AG04450 (cell line): ENCODE data around the gene EMSY. TPM values are rescaled to one million over a fixed set of nuclear protein-coding genes. Genes with fewer than 3 reads are reported as not detected.

ENCODE experiments used
- CTCF ChIA-PET: fragments of 300-600, 350-600 bp; formaldehyde crosslinking; extraction: SDS; loops from one replicate; lab custom pipeline; 2022; ENCODE audit warnings: antibody characterized with exemption, inconsistent platforms; lab: Charles Lee
- POLR2A ChIA-PET: fragments of 350-600 bp; formaldehyde crosslinking; extraction: SDS; loops from one replicate; lab custom pipeline; 2021; ENCODE audit warnings: antibody characterized with exemption, inconsistent platforms; lab: Yijun Ruan, JAX
- DNase-seq: peaks from one replicate; pipeline ENCODE4 v3.0.0-alpha.2; 2011; ENCODE audit warnings: low read depth, low spot score
- H3K27ac ChIP-seq: one replicate; pipeline ENCODE4 v1.5.1; 2012; ENCODE audit warnings: low read depth, low read length, control low read depth
- H3K27me3 ChIP-seq: one replicate; pipeline ENCODE4 v1.6.0; 2012; ENCODE audit warnings: low read length; ENCODE audit not compliant: control insufficient read depth, insufficient read depth
- H3K4me3 ChIP-seq: 2 replicates; pipeline ENCODE4 v1.5.1; 2011; ENCODE audit warnings: mild to moderate bottlenecking, low read depth, low read length, control low read depth
- H3K9me3 ChIP-seq: 2 replicates; pipeline ENCODE4 v1.5.1; 2012; ENCODE audit warnings: low read length; ENCODE audit not compliant: control insufficient read depth, insufficient read depth
- polyA plus RNA-seq: library from polyadenylated mRNA; depleted of rRNA; stranded (reverse); fragments of >200 nt; gene quantifications from 2 replicates; pipeline ENCODE4 v1.2.3, GENCODE V29; 2011
- TF ChIP-seq, protein P1 (sequence below): IDR thresholded peaks from 2 replicates; pipeline ENCODE4 v1.5.1; 2011; ENCODE audit warnings: low read depth, low read length, control low read depth, inconsistent platforms

Gene EMSY
- polyA plus RNA-seq, 1 experiment: 18.6 TPM

DNA sequence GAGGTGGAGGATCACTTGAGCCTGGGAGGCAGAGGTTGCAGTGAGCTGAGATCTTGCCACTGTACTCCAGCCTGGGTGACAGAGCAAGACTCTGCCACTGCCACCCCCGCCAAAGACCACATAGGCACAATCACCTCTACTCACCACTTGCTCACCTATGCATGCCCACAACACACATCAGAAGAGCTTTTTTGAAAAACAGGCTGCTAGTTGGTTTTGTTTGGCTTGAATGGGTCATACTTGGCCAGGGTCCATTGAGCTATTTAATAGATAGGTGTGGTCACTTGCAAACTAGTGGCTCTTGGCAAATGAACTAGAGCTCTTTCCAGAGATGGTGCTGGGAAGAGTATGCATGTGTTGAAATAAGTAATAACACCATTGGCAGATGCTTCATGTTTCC lies 80.1 kb downstream of the EMSY start:
- no peak for DNase-seq
- ChIA-PET CTCF (interaction anchor here (1.0 to 2.2 kb wide), 2 partner anchors 13 to 55 kb away, joined by 3 to 9 read pairs; no protein-coding TSS in a partner anchor), POLR2A (interaction anchor here (0.6 kb wide), 1 partner anchor 504 kb away, joined by 3 read pairs; no protein-coding TSS in a partner anchor)
- Histone ChIP-seq H3K9me3 (no peaks in the 10 kb centered on the region), H3K4me3 (no peak overlapping the region), H3K27me3 (no peaks in the 10 kb centered on the region), H3K27ac (no peak overlapping the region)
- TF ChIP-seq, protein P1, sequence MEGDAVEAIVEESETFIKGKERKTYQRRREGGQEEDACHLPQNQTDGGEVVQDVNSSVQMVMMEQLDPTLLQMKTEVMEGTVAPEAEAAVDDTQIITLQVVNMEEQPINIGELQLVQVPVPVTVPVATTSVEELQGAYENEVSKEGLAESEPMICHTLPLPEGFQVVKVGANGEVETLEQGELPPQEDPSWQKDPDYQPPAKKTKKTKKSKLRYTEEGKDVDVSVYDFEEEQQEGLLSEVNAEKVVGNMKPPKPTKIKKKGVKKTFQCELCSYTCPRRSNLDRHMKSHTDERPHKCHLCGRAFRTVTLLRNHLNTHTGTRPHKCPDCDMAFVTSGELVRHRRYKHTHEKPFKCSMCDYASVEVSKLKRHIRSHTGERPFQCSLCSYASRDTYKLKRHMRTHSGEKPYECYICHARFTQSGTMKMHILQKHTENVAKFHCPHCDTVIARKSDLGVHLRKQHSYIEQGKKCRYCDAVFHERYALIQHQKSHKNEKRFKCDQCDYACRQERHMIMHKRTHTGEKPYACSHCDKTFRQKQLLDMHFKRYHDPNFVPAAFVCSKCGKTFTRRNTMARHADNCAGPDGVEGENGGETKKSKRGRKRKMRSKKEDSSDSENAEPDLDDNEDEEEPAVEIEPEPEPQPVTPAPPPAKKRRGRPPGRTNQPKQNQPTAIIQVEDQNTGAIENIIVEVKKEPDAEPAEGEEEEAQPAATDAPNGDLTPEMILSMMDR: no peak

DNA sequence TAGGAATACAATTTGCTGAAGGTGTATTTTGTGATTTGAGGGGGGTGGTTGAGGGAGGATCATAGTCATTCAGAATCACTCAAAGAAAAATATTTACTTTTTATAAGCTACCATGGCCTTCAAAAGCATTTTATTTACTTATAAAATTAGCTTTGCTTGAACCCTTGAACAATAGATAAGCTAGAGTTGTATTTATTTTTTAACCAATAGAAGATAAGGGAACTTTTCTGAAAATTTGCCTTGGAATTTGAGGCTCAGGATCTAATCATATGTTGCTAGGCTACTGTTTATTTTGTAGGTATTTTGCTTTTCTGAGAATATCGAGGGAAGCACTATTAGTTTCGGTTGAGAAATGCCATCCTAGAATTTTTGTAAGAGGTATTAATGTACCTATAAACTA lies 82.1 kb downstream of the EMSY start:
- no peak overlapping the region for H3K27ac ChIP-seq
- no peaks in the 10 kb centered on the region for H3K9me3 ChIP-seq
- H3K4me3 ChIP-seq: no peak overlapping the region
- ChIA-PET CTCF (interaction anchor here (1.1 kb wide), 1 partner anchor 13 kb away, joined by 4 read pairs; no protein-coding TSS in a partner anchor), POLR2A (no interaction called here)
- TF ChIP-seq, protein P1: no peak
- no peaks in the 10 kb centered on the region for H3K27me3 ChIP-seq
- no peak for DNase-seq

DNA sequence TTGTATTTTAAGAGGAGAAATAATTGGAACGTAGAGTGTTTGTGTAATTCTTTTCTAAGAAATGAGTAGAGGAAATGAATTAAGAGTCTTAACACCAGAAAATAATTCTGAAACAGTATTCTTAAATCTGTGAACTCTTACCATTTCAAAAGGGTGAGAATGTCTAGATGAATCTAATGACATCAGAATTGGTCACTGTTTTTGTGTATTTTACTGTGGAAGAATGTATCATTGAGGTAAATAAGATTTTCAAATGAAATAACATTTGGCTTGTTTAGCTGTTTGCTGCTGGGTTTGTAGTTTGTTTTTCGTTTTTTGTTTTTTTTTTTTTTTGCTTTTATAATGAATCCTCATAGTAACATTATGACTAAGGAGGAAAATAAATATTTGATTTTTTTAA lies 97.6 kb downstream of the EMSY start:
- Histone ChIP-seq H3K27ac (no peak overlapping the region), H3K9me3 (no peaks in the 10 kb centered on the region), H3K4me3 (no peak overlapping the region), H3K27me3 (no peaks in the 10 kb centered on the region)
- POLR2A ChIA-PET: no interaction called here
- TF ChIP-seq, protein P1: no peak
- CTCF ChIA-PET: interaction anchor here (0.8 kb wide), 1 partner anchor 19 kb away, joined by 4 read pairs; no protein-coding TSS in a partner anchor
- no peak for DNase-seq

DNA sequence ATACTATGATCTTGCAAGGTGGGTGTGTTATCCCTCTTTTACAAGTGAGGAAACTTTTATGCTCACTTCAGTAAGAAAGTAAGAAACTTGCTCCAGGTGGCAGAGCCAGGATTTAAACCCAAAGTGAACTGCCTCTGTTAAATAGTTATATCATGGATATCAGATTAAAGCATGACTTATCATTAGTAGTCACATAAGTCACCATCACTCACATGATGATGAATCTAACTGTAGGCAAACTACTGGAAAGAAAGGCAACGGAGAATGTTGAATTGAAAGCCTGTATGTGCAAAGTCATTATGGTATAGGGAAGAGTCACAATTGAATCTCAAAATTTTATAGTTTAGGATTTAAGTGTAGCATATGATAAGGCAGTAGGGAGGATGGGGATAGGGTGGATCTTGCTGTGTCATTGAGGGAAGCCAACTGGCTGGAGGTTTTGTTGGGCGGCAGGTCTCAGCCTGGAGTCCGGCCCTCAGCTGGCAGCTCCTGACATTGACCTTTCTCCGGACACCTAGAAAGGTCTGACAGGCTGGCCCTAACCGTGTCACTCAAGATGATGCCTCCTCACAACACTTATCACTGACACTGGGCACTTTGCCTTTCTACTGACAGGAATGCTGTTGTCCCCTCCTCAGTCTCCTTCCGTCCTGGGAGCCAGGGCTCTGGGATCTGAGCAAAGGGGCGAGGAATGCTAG lies 98.3 kb downstream of the EMSY start:
- CTCF ChIA-PET: interaction anchor here (0.8 kb wide), 1 partner anchor 20 kb away, joined by 4 read pairs; no protein-coding TSS in a partner anchor
- TF ChIP-seq, protein P1: no peak
- Histone ChIP-seq H3K9me3 (no peaks in the 10 kb centered on the region), H3K27ac (no peak overlapping the region), H3K27me3 (no peaks in the 10 kb centered on the region), H3K4me3 (no peak overlapping the region)
- POLR2A ChIA-PET: no interaction called here
- DNase-seq: no peak

DNA sequence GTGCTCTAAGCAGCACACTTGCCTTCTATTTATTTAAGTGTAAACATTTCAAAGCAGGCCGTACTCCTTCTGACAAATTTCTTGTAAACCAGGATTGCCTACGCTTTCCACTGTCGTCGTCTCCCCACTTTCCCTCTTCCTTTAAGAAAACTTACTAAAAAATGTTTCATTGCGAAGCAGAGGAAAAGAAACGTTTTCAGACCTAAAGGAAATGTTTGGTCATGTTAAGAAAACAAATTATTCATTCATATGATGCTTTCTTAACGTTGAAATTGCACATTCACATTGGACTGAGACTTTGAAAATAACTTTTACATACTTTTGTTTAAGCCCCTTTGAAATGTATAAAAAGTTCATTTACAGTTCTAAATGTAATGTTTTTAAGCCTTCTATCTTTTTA lies 106.0 kb downstream of the EMSY start:
- Histone ChIP-seq H3K27me3 (no peaks in the 10 kb centered on the region), H3K4me3 (no peak overlapping the region), H3K27ac (no peak overlapping the region), H3K9me3 (no peaks in the 10 kb centered on the region)
- ChIA-PET CTCF (interaction anchor here (0.6 to 1.0 kb wide), 2 partner anchors 27 to 172 kb away, joined by 3 to 4 read pairs; no protein-coding TSS in a partner anchor), POLR2A (no interaction called here)
- DNase-seq: no peak
- TF ChIP-seq, protein P1: no peak
